ENCODE data around the gene NSMF.
"Not testable (repeated sequence)": the region's sequence is repeated elsewhere in the genome, so short reads cannot be mapped to it uniquely, and the experiment has no call there.

GRCh38 chr9:137410236-137410890, 48.8 kb downstream of the NSMF start:
- not testable (repeated sequence) for TF ChIP-seq ZNF114 (CRISPR knock-in tag; IDR thresholded peaks at IDR 0.05); CTCF (conservative IDR thresholded peaks at IDR 0.05; ENCODE audit: low read depth in 2 of 2); CREB1 (CRISPR knock-in tag; IDR thresholded peaks at IDR 0.05; ENCODE audit: low read depth); POLR2AphosphoS5 (IDR thresholded peaks at IDR 0.05; ENCODE audit: low read depth); EZH2 (IDR thresholded peaks at IDR 0.05; ENCODE audit: low read depth, unreplicated experiment); EZH2phosphoT487 (IDR thresholded peaks at IDR 0.05; ENCODE audit: unreplicated experiment)
